DLD1 (cell line): ENCODE data around the gene OLIG1.

Experiments used
- in situ Hi-C: cut with HindIII; loops from 2 replicates; pipeline ENCODE4 v1.10.0; 2017; ENCODE audit warnings: low sequenced_read_pairs

OLIG1 gene

GRCh38 chr21:33030633-33031032 is 39.3 kb upstream of the OLIG1 start:
- in situ Hi-C loops, result no loop called here

- in situ Hi-C loops, result no loop called here
Observed at GRCh38 chr21:33031152-33031911, 38.6 kb upstream of the OLIG1 start.

DNA sequence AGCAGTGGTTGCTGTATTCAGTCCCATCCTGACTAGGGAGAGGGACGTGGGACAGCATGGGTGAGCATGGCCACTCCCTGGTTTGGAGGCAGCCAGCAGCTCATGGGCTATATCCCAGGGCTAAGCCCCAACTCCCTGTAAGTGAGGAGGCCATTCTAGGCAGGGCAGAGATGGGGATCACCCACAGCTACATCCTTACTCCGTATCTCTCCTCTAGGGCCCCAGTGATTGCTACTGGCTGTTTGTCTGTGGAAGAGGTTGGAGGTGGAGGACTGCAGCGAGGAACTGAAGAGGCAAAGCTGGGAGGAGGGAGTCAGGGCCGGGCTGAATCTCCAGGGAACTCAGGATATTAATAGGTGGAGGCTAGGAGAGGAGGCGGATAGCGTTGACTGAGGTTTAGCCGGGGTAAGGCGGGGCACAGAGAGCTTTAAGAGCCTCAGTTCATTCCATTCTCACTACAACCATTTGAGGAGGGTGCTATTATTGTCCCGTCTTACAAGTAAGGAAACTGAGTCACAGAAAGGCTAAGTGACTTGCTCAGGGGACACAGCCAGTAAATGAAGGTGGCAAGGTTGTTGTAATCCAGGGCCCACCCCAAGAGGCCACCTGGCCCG is 37.4 kb upstream of the OLIG1 start:
- in situ Hi-C loops, result no loop called here

GRCh38 chr21:33033094-33033951 is 36.6 kb upstream of the OLIG1 start:
- in situ Hi-C loops, result no loop called here

- in situ Hi-C loops, result no loop called here
Observed at GRCh38 chr21:33033961-33034413, 36.0 kb upstream of the OLIG1 start.

GRCh38 chr21:33035147-33035546 is 34.8 kb upstream of the OLIG1 start:
- in situ Hi-C loops, result loop anchor here (5.0 kb wide), 1 partner anchor 103 kb away; no protein-coding TSS in a partner anchor

GRCh38 chr21:33036430-33037162 is 33.3 kb upstream of the OLIG1 start:
- in situ Hi-C loops, result loop anchor here (5.0 kb wide), 1 partner anchor 104 kb away; no protein-coding TSS in a partner anchor

- in situ Hi-C loops, result loop anchor here (5.0 kb wide), 1 partner anchor 105 kb away; no protein-coding TSS in a partner anchor
Observed at GRCh38 chr21:33037501-33037900, 32.4 kb upstream of the OLIG1 start.

GRCh38 chr21:33039536-33039935 is 30.4 kb upstream of the OLIG1 start:
- in situ Hi-C loops, result loop anchor here (5.0 kb wide), 1 partner anchor 107 kb away; no protein-coding TSS in a partner anchor

DNA sequence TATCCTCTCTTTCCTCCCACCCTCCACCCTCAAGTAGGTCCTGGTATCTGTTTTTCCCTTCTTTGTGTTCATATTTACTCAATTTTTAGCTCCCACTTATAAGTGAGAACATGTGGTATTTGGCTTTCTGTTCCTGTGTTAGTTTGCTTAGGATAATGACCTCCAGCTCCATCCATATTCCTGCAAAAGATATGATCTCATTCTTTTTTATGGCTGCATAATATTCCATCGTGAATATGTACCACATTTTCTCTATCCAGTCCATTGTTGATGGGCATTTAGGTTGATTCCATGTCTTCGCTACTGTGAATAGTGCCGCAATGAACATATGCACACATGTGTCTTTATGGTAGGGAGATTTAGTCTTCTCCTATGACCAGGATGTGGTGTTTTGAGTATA is 29.7 kb upstream of the OLIG1 start:
- in situ Hi-C loops, result no loop called here

DNA sequence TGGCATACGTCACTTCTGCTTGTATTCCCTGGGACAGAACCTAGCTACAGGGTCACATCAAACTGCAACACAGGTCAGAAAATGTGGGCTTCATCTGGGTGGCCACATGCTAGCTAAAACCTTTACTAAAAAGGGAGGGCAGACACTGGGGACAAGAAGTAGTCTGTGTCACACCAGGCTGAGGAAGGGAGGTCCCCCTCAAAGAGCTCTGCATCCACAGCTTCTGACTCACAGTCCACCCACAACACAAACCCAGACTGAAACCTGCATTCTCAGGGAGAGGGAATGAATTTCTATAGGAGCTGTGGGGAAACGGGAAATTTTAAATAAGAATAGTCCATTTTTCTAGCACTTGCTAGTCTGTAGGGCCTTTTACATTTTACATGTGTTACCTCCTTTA is 28.0 kb upstream of the OLIG1 start:
- in situ Hi-C loops, result no loop called here

GRCh38 chr21:33042812-33043211 is 27.1 kb upstream of the OLIG1 start:
- in situ Hi-C loops, result no loop called here

DNA sequence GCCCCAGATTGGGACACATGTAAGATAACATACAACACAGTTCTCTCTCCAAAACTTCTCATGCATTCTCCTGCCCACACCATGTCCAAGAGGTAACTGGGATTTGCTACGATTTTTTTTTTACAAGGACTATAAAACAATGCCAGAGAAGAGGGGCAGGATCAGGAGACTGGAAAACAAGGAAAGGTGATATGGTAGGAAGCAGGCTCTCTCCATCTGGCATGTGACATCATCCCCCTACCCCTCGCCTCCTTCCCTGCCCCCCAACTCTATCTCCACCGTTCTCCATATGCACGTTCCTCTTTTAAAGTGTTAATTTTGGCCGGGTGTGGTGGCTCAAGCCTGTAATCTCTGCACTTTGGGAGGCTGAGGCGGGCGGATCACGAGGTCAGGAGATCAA is 23.5 kb upstream of the OLIG1 start:
- in situ Hi-C loops, result no loop called here

DNA sequence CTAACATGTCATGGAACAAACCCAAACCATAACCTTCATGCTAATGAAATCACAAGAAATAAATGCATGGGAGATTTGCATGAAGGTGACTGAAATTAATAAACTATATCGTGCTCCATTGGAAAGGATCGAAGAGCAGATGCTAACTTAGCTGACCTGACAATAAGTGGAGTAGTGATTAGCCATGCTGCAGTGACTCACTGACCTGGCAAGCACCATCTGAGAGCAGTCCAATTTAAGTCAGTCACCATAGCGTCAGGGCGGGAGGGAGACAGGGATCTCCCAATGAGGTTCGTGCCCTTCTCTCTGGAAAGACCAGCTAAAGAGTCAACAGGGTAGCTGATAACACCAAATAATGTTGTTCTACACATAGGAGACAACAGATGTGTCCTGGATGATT is 22.7 kb upstream of the OLIG1 start:
- in situ Hi-C loops, result no loop called here

DNA sequence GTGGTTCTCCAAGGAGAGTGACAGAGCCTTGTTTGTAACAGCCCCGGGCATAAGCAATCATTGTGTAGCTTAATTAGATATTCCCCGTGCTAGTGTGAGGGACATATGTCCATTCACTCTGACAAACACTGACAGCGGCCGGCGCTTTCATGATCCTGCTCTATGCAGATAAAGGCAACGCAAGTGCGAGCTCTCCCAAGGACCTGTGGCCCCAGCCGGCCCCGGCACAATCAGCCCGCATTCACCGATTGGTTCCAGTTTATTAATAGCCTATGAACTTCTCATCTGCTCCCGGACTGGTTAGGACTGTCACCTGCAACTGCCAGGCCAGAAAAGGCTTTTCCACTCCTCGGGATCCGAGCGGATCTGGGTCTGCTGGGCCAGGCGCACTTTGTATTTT is 18.0 kb upstream of the OLIG1 start:
- in situ Hi-C loops, result no loop called here

- in situ Hi-C loops, result no loop called here
Observed at GRCh38 chr21:33053951-33054350, 16.0 kb upstream of the OLIG1 start.

- in situ Hi-C loops, result no loop called here
Observed at GRCh38 chr21:33055991-33056390, 13.9 kb upstream of the OLIG1 start.

DNA sequence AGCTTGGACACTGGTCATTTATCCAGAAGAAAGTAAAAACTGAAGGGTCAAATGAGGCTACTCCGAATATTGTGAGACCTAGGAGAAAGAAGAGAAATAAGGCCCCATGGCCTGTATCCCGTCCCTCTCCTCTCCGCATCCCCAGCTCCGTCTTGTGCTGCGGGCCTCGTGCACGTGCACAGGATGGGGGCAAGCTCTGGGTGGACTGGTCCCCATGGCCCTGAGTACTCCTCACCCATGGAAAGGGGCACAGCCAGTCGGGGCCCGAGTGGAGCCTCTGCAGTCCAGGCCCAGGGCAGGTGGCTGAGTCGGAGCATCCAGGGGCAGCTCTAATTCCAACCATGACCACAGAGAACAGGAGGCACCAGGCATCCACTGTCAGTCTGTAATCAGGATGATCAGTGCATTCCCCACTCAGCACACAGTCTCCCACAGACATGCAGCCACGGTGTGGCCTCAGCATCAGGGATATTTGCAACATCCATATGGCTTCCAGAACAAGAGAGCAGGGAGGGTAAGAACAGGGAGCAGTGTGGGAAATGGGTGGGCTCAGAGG is 12.5 kb upstream of the OLIG1 start:
- in situ Hi-C loops, result no loop called here

GRCh38 chr21:33058527-33058926 is 11.4 kb upstream of the OLIG1 start:
- in situ Hi-C loops, result no loop called here

- in situ Hi-C loops, result no loop called here
Observed at GRCh38 chr21:33058957-33059356, 11.0 kb upstream of the OLIG1 start.
